HG02973 (cell line): ENCODE results near the gene BDKRB2.

ENCODE experiments used
- ATAC-seq: cut with Tn5 transposase; IDR thresholded peaks from one replicate; pipeline ENCODE4 v1.9.1; 2021; ENCODE audit warnings: moderate library complexity; ENCODE audit not compliant: unreplicated experiment

Gene BDKRB2

GRCh38 chr14:96176275-96176674, 28.4 kb upstream of the BDKRB2 start:
- ATAC-seq: no peak

GRCh38 chr14:96176811-96177211, 27.8 kb upstream of the BDKRB2 start:
- no peak for ATAC-seq

- no peak for ATAC-seq
Measured at GRCh38 chr14:96177766-96178375, 26.8 kb upstream of the BDKRB2 start.

- ATAC-seq: no peak
Measured at GRCh38 chr14:96178461-96179321, 25.9 kb upstream of the BDKRB2 start.

- no peak for ATAC-seq
Measured at GRCh38 chr14:96180043-96180874, 24.4 kb upstream of the BDKRB2 start.

- ATAC-seq: no peak
Measured at GRCh38 chr14:96181186-96182056, 23.2 kb upstream of the BDKRB2 start.

GRCh38 chr14:96182546-96182945, 22.1 kb upstream of the BDKRB2 start:
- ATAC-seq: no peak

- ATAC-seq: no peak
Measured at GRCh38 chr14:96184737-96185136, 19.9 kb upstream of the BDKRB2 start.

GRCh38 chr14:96187216-96188031, 17.2 kb upstream of the BDKRB2 start:
- ATAC-seq: no peak

GRCh38 chr14:96189281-96189711, 15.3 kb upstream of the BDKRB2 start:
- peak; percentile 69 for ATAC-seq

- ATAC-seq: no peak
Measured at GRCh38 chr14:96191353-96191752, 13.3 kb upstream of the BDKRB2 start.

- ATAC-seq: no peak
Measured at GRCh38 chr14:96191841-96192462, 12.7 kb upstream of the BDKRB2 start.

GRCh38 chr14:96192975-96193805, 11.4 kb upstream of the BDKRB2 start:
- no peak for ATAC-seq

GRCh38 chr14:96194262-96194656, 10.4 kb upstream of the BDKRB2 start:
- no peak for ATAC-seq

- no peak for ATAC-seq
Measured at GRCh38 chr14:96194657-96195431, 9.8 kb upstream of the BDKRB2 start.

- no peak for ATAC-seq
Measured at GRCh38 chr14:96195441-96196081, 9.1 kb upstream of the BDKRB2 start.
